Stomach smooth muscle (tissue), 2 donors: Measurements from ENCODE around the gene MACO1.
A peak's percentile ranks its signal among the peaks of the same experiment; 100 is the strongest.

Experiments used
- H3K27ac ChIP-seq: one replicate; pipeline ENCODE4 v1.7.0; 2013; ENCODE audit warnings: mild to moderate bottlenecking, low read length, inconsistent platforms
- H3K27me3 ChIP-seq, 2 donors: one replicate each; pipeline ENCODE4 v1.7.0; 2013; ENCODE audit warnings: low read length in 2 of 2; ENCODE audit not compliant: insufficient read depth in 2 of 2, control insufficient read depth in 1 of 2
- H3K36me3 ChIP-seq, 2 donors: one replicate each; pipeline ENCODE4 v1.7.0; 2013; ENCODE audit warnings: low read length in 2 of 2; ENCODE audit not compliant: control insufficient read depth in 2 of 2, insufficient read depth in 2 of 2
- H3K4me1 ChIP-seq: one replicate; pipeline ENCODE4 v1.7.0; 2013; ENCODE audit warnings: low read length; ENCODE audit not compliant: control insufficient read depth, insufficient read depth
- H3K4me3 ChIP-seq, 2 donors: one replicate each; pipeline ENCODE4 v1.7.0; 2013; ENCODE audit warnings: low read length in 2 of 2
- H3K9ac ChIP-seq, 2 donors: one replicate each; pipeline ENCODE4 v1.7.0; 2013; ENCODE audit warnings: low read length in 2 of 2, mild to moderate bottlenecking in 1 of 2
- H3K9me3 ChIP-seq, 2 donors: one replicate each; pipeline ENCODE4 v1.7.0; 2013; ENCODE audit warnings: low read length in 2 of 2; ENCODE audit not compliant: control insufficient read depth in 2 of 2
- donor health status: healthy.
- donor health status: Pancreatic carcinoma.

MACO1 gene

GRCh38 chr1:25545767-25546166 is 115.1 kb downstream of the MACO1 start:
- Histone ChIP-seq H3K36me3 (no peaks in the 10 kb centered on the region), H3K27me3 (no peaks in the 10 kb centered on the region), H3K27ac (no peak overlapping the region), H3K4me1 (peaks cover 45% of the 10 kb centered on the region), H3K4me3 (no peak overlapping the region), H3K9ac (peak overlapping the region in 1 of 2 donors; percentile 77), H3K9me3 (no peaks in the 10 kb centered on the region)

GRCh38 chr1:25546193-25546592 is 115.5 kb downstream of the MACO1 start:
- peaks cover 48% of the 10 kb centered on the region for H3K4me1 ChIP-seq
- H3K27ac ChIP-seq: no peak overlapping the region
- no peaks in the 10 kb centered on the region for H3K27me3 ChIP-seq
- no peak overlapping the region for H3K4me3 ChIP-seq
- no peak overlapping the region for H3K9ac ChIP-seq
- H3K9me3 ChIP-seq: no peaks in the 10 kb centered on the region
- H3K36me3 ChIP-seq: no peaks in the 10 kb centered on the region

- Histone ChIP-seq H3K27me3 (no peaks in the 10 kb centered on the region), H3K27ac (no peak overlapping the region), H3K4me3 (no peak overlapping the region), H3K9me3 (no peaks in the 10 kb centered on the region), H3K36me3 (no peaks in the 10 kb centered on the region), H3K4me1 (peaks cover 45% of the 10 kb centered on the region), H3K9ac (no peak overlapping the region)
These were observed 117.9 kb downstream of the MACO1 start for GRCh38 chr1:25548601-25549000.

- no peak overlapping the region for H3K27ac ChIP-seq
- no peak overlapping the region for H3K9ac ChIP-seq
- H3K4me1 ChIP-seq: peaks cover 37% of the 10 kb centered on the region
- H3K36me3 ChIP-seq: peaks cover 0 to 3% of the 10 kb centered on the region in 2 donors
- peak overlapping the region in 1 of 2 donors; percentile 22 for H3K4me3 ChIP-seq
- H3K9me3 ChIP-seq: no peaks in the 10 kb centered on the region
- no peaks in the 10 kb centered on the region for H3K27me3 ChIP-seq
These were observed 118.8 kb downstream of the MACO1 start for GRCh38 chr1:25549273-25550154.
